ENCODE results near the gene DVL3.

- TF ChIP-seq CTCF (IDR thresholded peaks at IDR 0.05 in 4 of 5, conservative IDR thresholded peaks at IDR 0.05 in 1 of 5): no peak
- TF ChIP-seq POLR2A (IDR thresholded peaks at IDR 0.05): no peak
Measured at GRCh38 chr3:184143327-184143726, 11.8 kb upstream of the DVL3 start.

Data from gastrocnemius medialis (tissue), 4 donors.